H9 (cell line): ENCODE measurements around the gene LAMB4. TPM values are rescaled to one million over a fixed set of nuclear protein-coding genes. Genes with fewer than 3 reads are reported as not detected.

Experiments
- DNase-seq: peaks from one replicate; pipeline ENCODE4 v3.0.0-alpha.2; 2017
- H2AFZ ChIP-seq: one replicate; pipeline ENCODE4 v1.6.1; 2013; ENCODE audit warnings: mild to moderate bottlenecking, low read length, control low read depth, moderate library complexity
- H2AK5ac ChIP-seq: 2 replicates; pipeline ENCODE4 v1.6.1; 2013; ENCODE audit warnings: low read length, control low read depth, mixed read lengths; ENCODE audit not compliant: insufficient read length
- H2BK120ac ChIP-seq: one replicate; pipeline ENCODE4 v1.6.1; 2013; ENCODE audit warnings: low read depth, mild to moderate bottlenecking, low read length, control low read depth, inconsistent platforms; ENCODE audit not compliant: poor library complexity, severe bottlenecking
- H2BK12ac ChIP-seq: 2 replicates; pipeline ENCODE4 v1.6.1; 2013; ENCODE audit warnings: low read length, control low read depth, mixed read lengths, low read depth; ENCODE audit not compliant: insufficient read length
- H2BK15ac ChIP-seq: 2 replicates; pipeline ENCODE4 v1.6.1; 2013; ENCODE audit warnings: low read depth, low read length, control low read depth
- H2BK20ac ChIP-seq: one replicate; pipeline ENCODE4 v1.6.1; 2013; ENCODE audit warnings: low read depth, mild to moderate bottlenecking, low read length, control low read depth, inconsistent platforms; ENCODE audit not compliant: poor library complexity, severe bottlenecking
- H2BK5ac ChIP-seq: 2 replicates; pipeline ENCODE4 v1.6.1; 2013; ENCODE audit warnings: low read length, control low read depth, mixed read lengths; ENCODE audit not compliant: insufficient read length
- H3K14ac ChIP-seq: 2 replicates; pipeline ENCODE4 v1.6.1; 2013; ENCODE audit warnings: low read length, control low read depth; ENCODE audit not compliant: insufficient read depth
- H3K18ac ChIP-seq: 2 replicates; pipeline ENCODE4 v1.6.1; 2013; ENCODE audit warnings: low read depth, mild to moderate bottlenecking, mixed read lengths, low read length, control low read depth; ENCODE audit not compliant: insufficient read length
- H3K23ac ChIP-seq: 2 replicates; pipeline ENCODE4 v1.6.1; 2013; ENCODE audit warnings: low read length, control low read depth, mixed read lengths, low read depth; ENCODE audit not compliant: insufficient read length
- H3K23me2 ChIP-seq: 2 replicates; pipeline ENCODE4 v1.6.1; 2013; ENCODE audit warnings: low read depth, mild to moderate bottlenecking, mixed read lengths, low read length, control low read depth; ENCODE audit not compliant: insufficient read length, poor library complexity, severe bottlenecking
- H3K27ac ChIP-seq: 2 replicates; pipeline ENCODE4 v1.5.1; 2013; ENCODE audit warnings: low read length, control low read depth, mixed read lengths, low read depth; ENCODE audit not compliant: insufficient read length
- H3K27me3 ChIP-seq: 2 replicates; pipeline ENCODE4 v1.6.1; 2013; ENCODE audit warnings: low read length, control low read depth, inconsistent platforms; ENCODE audit not compliant: insufficient read depth
- H3K4ac ChIP-seq: 2 replicates; pipeline ENCODE4 v1.6.1; 2013; ENCODE audit warnings: low read depth, mild to moderate bottlenecking, control low read depth, inconsistent platforms, low read length, moderate library complexity
- H3K4me1 ChIP-seq: 2 replicates; pipeline ENCODE4 v1.6.1; 2013; ENCODE audit warnings: low read length, control low read depth, inconsistent platforms; ENCODE audit not compliant: insufficient read depth
- H3K4me2 ChIP-seq: 2 replicates; pipeline ENCODE4 v1.6.1; 2013; ENCODE audit warnings: low read length, control low read depth, mixed read lengths; ENCODE audit not compliant: insufficient read length, insufficient read depth
- H3K56ac ChIP-seq: 2 replicates; pipeline ENCODE4 v1.6.1; 2013; ENCODE audit warnings: low read depth, mild to moderate bottlenecking, mixed read lengths, low read length, control low read depth; ENCODE audit not compliant: insufficient read length
- H3K79me1 ChIP-seq: 2 replicates; pipeline ENCODE4 v1.6.1; 2013; ENCODE audit warnings: low read depth, mild to moderate bottlenecking, moderate library complexity, low read length, control low read depth, inconsistent platforms; ENCODE audit not compliant: insufficient read depth, poor library complexity, severe bottlenecking
- H3K79me2 ChIP-seq: 2 replicates; pipeline ENCODE4 v1.6.1; 2013; ENCODE audit warnings: low read length, control low read depth, inconsistent platforms; ENCODE audit not compliant: insufficient read depth
- H3K9ac ChIP-seq: 2 replicates; pipeline ENCODE4 v1.6.1; 2013; ENCODE audit warnings: low read length, control low read depth, mixed read lengths; ENCODE audit not compliant: insufficient read length; ENCODE audit errors: extremely low read depth
- H3K9me3 ChIP-seq: one replicate; pipeline ENCODE4 v1.6.1; 2013; ENCODE audit warnings: low read depth, low read length, inconsistent platforms; ENCODE audit not compliant: control insufficient read depth
- H3T11ph ChIP-seq: one replicate; pipeline ENCODE4 v1.6.1; 2013; ENCODE audit warnings: mild to moderate bottlenecking, low read length, control low read depth, inconsistent platforms
- H4K20me1 ChIP-seq: one replicate; pipeline ENCODE4 v1.6.1; 2013; ENCODE audit not compliant: control insufficient read depth, insufficient read length, insufficient read depth
- H4K5ac ChIP-seq: 2 replicates; pipeline ENCODE4 v1.6.1; 2013; ENCODE audit warnings: low read depth, mild to moderate bottlenecking, mixed read lengths, low read length, control low read depth; ENCODE audit not compliant: insufficient read length
- H4K8ac ChIP-seq: replicated peaks from 2 replicates; pipeline ENCODE4 v1.6.1; 2013; ENCODE audit warnings: low read length, control low read depth, mixed read lengths, low read depth; ENCODE audit not compliant: insufficient read length
- H4K91ac ChIP-seq: 2 replicates; pipeline ENCODE4 v1.6.1; 2013; ENCODE audit warnings: low read depth, mild to moderate bottlenecking, moderate library complexity, mixed read lengths, low read length, control low read depth; ENCODE audit not compliant: insufficient read length
- H3K27ac Mint-ChIP-seq, 3 experiments: 2 replicates in 2 of 3; 3 replicates in 1 of 3; pipeline ENCODE4 v1.8.0; 2020 to 2021; ENCODE audit warnings: mixed read lengths in 3 of 3, mild to moderate bottlenecking in 1 of 3, moderate library complexity in 1 of 3
- H3K27me3 Mint-ChIP-seq: 2 replicates; pipeline ENCODE4 v1.8.0; 2021; ENCODE audit warnings: low read depth, mild to moderate bottlenecking, moderate library complexity, mixed read lengths
- H3K36me3 Mint-ChIP-seq, 3 experiments: 2 replicates in 2 of 3; 3 replicates in 1 of 3; pipeline ENCODE4 v1.8.0; 2020 to 2021; ENCODE audit warnings: low read depth in 3 of 3, mixed read lengths in 3 of 3; ENCODE audit not compliant: insufficient read depth in 1 of 3
- H3K4me1 Mint-ChIP-seq, 2 experiments: 2 replicates each; pipeline ENCODE4 v1.8.0; 2020; ENCODE audit warnings: mixed read lengths in 2 of 2
- H3K4me3 Mint-ChIP-seq, 2 experiments: 2 replicates in 1 of 2; 3 replicates in 1 of 2; pipeline ENCODE4 v1.8.0; 2020 to 2021; ENCODE audit warnings: mild to moderate bottlenecking in 2 of 2, mixed read lengths in 2 of 2, moderate library complexity in 1 of 2
- H3K9me3 Mint-ChIP-seq, 2 experiments: 2 replicates in 1 of 2; 3 replicates in 1 of 2; pipeline ENCODE4 v1.8.0; 2020; ENCODE audit warnings: mild to moderate bottlenecking in 2 of 2, mixed read lengths in 2 of 2, moderate library complexity in 1 of 2
- whole genome bisulfite sequencing: extraction: QIAGEN DNeasy Blood & Tissue Kit; methylation state at CpG from one replicate; pipeline ENCODE4 v1.1.7; 2013; ENCODE audit warnings: missing lambda C conversion rate, low lambda C conversion rate, mixed read lengths; ENCODE audit not compliant: insufficient read length; ENCODE audit errors: extremely low coverage; 5-methylcytosine and 5-hydroxymethylcytosine counted together
- total RNA-seq: library from RNA; stranded (reverse); gene quantifications from 2 replicates; pipeline ENCODE4 v1.2.1, GENCODE V29; 2021
- TF ChIP-seq, protein P1 (sequence below): fragments of 200-600 bp; sonication (generic); conservative IDR thresholded peaks from 3 replicates; pipeline ENCODE4 v1.8.0; 2021; ENCODE audit warnings: antibody characterized with exemption, mild to moderate bottlenecking

LAMB4 gene
- total RNA-seq, 1 experiment from 2014 or later, result not detected

DNA sequence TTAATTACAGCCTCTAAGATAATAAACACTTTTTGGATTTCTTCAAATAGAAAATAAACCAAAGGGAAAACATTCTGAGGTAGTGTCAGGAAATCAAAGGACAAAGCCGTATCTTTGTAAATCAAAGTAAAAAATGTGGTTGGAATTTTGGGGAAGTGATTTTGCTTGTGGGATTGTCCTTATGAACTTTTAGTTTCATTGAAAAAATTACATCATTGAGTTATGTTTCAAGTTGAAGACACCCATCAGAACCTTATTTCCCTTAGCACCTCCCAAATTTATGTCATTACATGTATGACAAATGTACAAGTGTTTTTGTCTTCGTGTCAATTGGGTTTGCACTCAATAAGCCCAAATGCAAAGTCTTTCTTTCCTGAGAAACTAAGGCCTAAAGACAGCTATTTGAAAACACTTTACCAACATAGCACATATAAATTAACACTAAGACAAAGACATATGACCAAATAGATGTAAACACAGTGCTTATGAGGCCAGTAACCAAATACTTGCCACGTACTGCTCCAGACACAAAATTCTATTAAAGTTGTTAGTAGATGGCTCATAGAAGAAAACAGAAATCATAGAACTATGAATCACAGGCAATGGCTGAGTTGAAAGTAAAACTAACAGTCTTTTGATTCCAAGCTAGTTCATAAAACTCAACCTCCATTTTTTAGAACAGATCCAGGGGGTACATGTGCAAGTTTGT is 26.9 kb upstream of the LAMB4 start:
- H3K79me2 ChIP-seq, result no peaks in the 10 kb centered on the region
- Mint-ChIP-seq H3K27ac (no peak overlapping the region), H3K4me3 (no peak overlapping the region), H3K36me3 (no peaks in the 10 kb centered on the region), H3K9me3 (no peaks in the 10 kb centered on the region), H3K27me3 (no peaks in the 10 kb centered on the region), H3K4me1 (peaks cover 3% of the 10 kb centered on the region in 2 experiments; a peak in 2 of 4 replicates)
- H4K8ac ChIP-seq, result no peak overlapping the region
- no peaks in the 10 kb centered on the region for H3K27me3 ChIP-seq
- no peak overlapping the region for H3K27ac ChIP-seq
- no peak overlapping the region for H2BK20ac ChIP-seq
- no peak overlapping the region for H3K4me2 ChIP-seq
- no peak overlapping the region for H3K14ac ChIP-seq
- no peak overlapping the region for H3K23ac ChIP-seq
- no peak overlapping the region for H2AFZ ChIP-seq
- no peak overlapping the region for H3K56ac ChIP-seq
- WGBS, result no CpG with 5 or more reads among the region's 3 CpGs
- no peak for DNase-seq
- H4K20me1 ChIP-seq, result no peaks in the 10 kb centered on the region
- no peaks in the 10 kb centered on the region for H3K23me2 ChIP-seq
- H2BK120ac ChIP-seq, result no peak overlapping the region
- H3K18ac ChIP-seq, result no peak overlapping the region
- no peak overlapping the region for H4K5ac ChIP-seq
- H3K9ac ChIP-seq, result no peak overlapping the region
- no peak overlapping the region for H3K4ac ChIP-seq
- TF ChIP-seq, protein P1, sequence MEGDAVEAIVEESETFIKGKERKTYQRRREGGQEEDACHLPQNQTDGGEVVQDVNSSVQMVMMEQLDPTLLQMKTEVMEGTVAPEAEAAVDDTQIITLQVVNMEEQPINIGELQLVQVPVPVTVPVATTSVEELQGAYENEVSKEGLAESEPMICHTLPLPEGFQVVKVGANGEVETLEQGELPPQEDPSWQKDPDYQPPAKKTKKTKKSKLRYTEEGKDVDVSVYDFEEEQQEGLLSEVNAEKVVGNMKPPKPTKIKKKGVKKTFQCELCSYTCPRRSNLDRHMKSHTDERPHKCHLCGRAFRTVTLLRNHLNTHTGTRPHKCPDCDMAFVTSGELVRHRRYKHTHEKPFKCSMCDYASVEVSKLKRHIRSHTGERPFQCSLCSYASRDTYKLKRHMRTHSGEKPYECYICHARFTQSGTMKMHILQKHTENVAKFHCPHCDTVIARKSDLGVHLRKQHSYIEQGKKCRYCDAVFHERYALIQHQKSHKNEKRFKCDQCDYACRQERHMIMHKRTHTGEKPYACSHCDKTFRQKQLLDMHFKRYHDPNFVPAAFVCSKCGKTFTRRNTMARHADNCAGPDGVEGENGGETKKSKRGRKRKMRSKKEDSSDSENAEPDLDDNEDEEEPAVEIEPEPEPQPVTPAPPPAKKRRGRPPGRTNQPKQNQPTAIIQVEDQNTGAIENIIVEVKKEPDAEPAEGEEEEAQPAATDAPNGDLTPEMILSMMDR, result no peak
- H2AK5ac ChIP-seq, result no peak overlapping the region
- H2BK5ac ChIP-seq, result no peak overlapping the region
- no peak overlapping the region for H2BK12ac ChIP-seq
- no peak overlapping the region for H3T11ph ChIP-seq
- 0 out of 2 replicates have a peak, but pooled peaks cover 2% of the 10 kb centered on the region for H3K4me1 ChIP-seq
- H3K9me3 ChIP-seq, result no peaks in the 10 kb centered on the region
- no peaks in the 10 kb centered on the region for H3K79me1 ChIP-seq
- H4K91ac ChIP-seq, result no peak overlapping the region
- H2BK15ac ChIP-seq, result no peak overlapping the region
